GM23338 (cell line): ENCODE measurements around the gene VPS16. TPM values are rescaled to one million over a fixed set of nuclear protein-coding genes. Genes with fewer than 3 reads are reported as not detected.
"Not testable (repeated sequence)": the region's sequence is repeated elsewhere in the genome, so short reads cannot be mapped to it uniquely, and the experiment has no call there.

Experiments used
- ATAC-seq: fragments of 200-7000 bp; cut with Tn5 transposase; 3 replicates; pipeline ENCODE4 v1.9.1; 2020
- DNase-seq: peaks from one replicate; pipeline ENCODE4 v3.0.0-alpha.2; 2015; ENCODE audit warnings: low spot score
- H2AFZ ChIP-seq: fragments of 200-600 bp; sonication (generic); 2 replicates; pipeline ENCODE4 v1.8.0; 2016; ENCODE audit warnings: antibody characterized with exemption, mild to moderate bottlenecking, moderate library complexity
- H3F3A ChIP-seq: fragments of 200-600 bp; sonication (generic); replicated peaks from 2 replicates; pipeline ENCODE4 v1.8.0; 2017; ENCODE audit warnings: antibody characterized with exemption, mixed run types, low read depth
- H3K27ac ChIP-seq: fragments of 200-600 bp; sonication (generic); 2 replicates; pipeline ENCODE4 v1.6.1; 2016; ENCODE audit warnings: low read depth
- H3K27me3 ChIP-seq: fragments of 200-600 bp; sonication (generic); 2 replicates; pipeline ENCODE4 v1.8.0; 2016; ENCODE audit warnings: mild to moderate bottlenecking, mixed run types, moderate library complexity; ENCODE audit not compliant: insufficient read depth
- H3K36me3 ChIP-seq: fragments of 200-600 bp; sonication (generic); 2 replicates; pipeline ENCODE4 v1.8.0; 2016; ENCODE audit warnings: mild to moderate bottlenecking; ENCODE audit not compliant: insufficient read depth
- H3K4me1 ChIP-seq: fragments of 200-600 bp; sonication (generic); 2 replicates; pipeline ENCODE4 v1.8.0; 2016; ENCODE audit warnings: mild to moderate bottlenecking, moderate library complexity; ENCODE audit not compliant: insufficient read depth
- H3K4me2 ChIP-seq: fragments of 200-600 bp; sonication (generic); 2 replicates; pipeline ENCODE4 v1.7.1; 2017; ENCODE audit warnings: mixed run types
- H3K4me3 ChIP-seq: fragments of 200-600 bp; sonication (generic); 2 replicates; pipeline ENCODE4 v1.6.1; 2016; ENCODE audit warnings: mixed run types
- H3K79me2 ChIP-seq: fragments of 200-600 bp; sonication (generic); replicated peaks from 2 replicates; pipeline ENCODE4 v1.8.0; 2017; ENCODE audit warnings: mild to moderate bottlenecking; ENCODE audit not compliant: insufficient read depth
- H3K9me2 ChIP-seq: fragments of 200-600 bp; sonication (generic); 2 replicates; pipeline ENCODE4 v1.8.0; 2017; ENCODE audit not compliant: insufficient read depth
- H4K20me1 ChIP-seq: fragments of 200-600 bp; sonication (generic); replicated peaks from 2 replicates; pipeline ENCODE4 v1.8.0; 2017; ENCODE audit warnings: mild to moderate bottlenecking; ENCODE audit not compliant: insufficient read depth
- H3K27ac Mint-ChIP-seq: 2 replicates; pipeline ENCODE4 v1.8.0; 2020; ENCODE audit warnings: inconsistent platforms, mild to moderate bottlenecking, moderate library complexity, mixed read lengths
- H3K27me3 Mint-ChIP-seq: 3 replicates; pipeline ENCODE4 v1.8.0; 2022; ENCODE audit warnings: low read depth, mild to moderate bottlenecking, moderate library complexity, mixed read lengths, inconsistent platforms; ENCODE audit not compliant: insufficient read depth, poor library complexity
- H3K36me3 Mint-ChIP-seq: 3 replicates; pipeline ENCODE4 v1.8.0; 2021; ENCODE audit warnings: low read depth, mild to moderate bottlenecking, inconsistent platforms, moderate library complexity, mixed read lengths
- H3K4me1 Mint-ChIP-seq: 3 replicates; pipeline ENCODE4 v1.8.0; 2020; ENCODE audit warnings: mild to moderate bottlenecking, inconsistent platforms, mixed read lengths
- H3K4me3 Mint-ChIP-seq: 3 replicates; pipeline ENCODE4 v1.8.0; 2021; ENCODE audit warnings: moderate library complexity, mild to moderate bottlenecking, inconsistent platforms, mixed read lengths
- H3K9me3 Mint-ChIP-seq: 3 replicates; pipeline ENCODE4 v1.8.0; 2020; ENCODE audit warnings: moderate library complexity, mild to moderate bottlenecking, inconsistent platforms, mixed read lengths
- EZH2phosphoT487 ChIP-seq: fragments of 200-600 bp; sonication (generic); IDR thresholded peaks from one replicate; pipeline ENCODE4 v1.8.1; 2018; ENCODE audit warnings: antibody characterized with exemption; ENCODE audit not compliant: unreplicated experiment
- NANOG ChIP-seq: IDR thresholded peaks from 2 replicates; pipeline ENCODE4 v1.6.1; 2016; ENCODE audit warnings: antibody characterized with exemption, borderline replicate concordance
- STAT1 ChIP-seq: IDR thresholded peaks from one replicate; pipeline ENCODE4 v1.6.1; 2016; ENCODE audit warnings: antibody characterized with exemption; ENCODE audit not compliant: unreplicated experiment
- ZNF114 ChIP-seq: fragments of 250-450 bp; sonication (Bioruptor Pico); IDR thresholded peaks from 2 replicates; pipeline ENCODE4 v1.5.0; 2020; ENCODE audit warnings: mild to moderate bottlenecking, moderate library complexity
- polyA plus RNA-seq: library from polyadenylated mRNA; unstranded; fragments of >200 nt; fragmentation: Nextera tagmentation; extraction: Ambion mirVana; gene quantifications from 2 replicates; pipeline ENCODE4 v1.2.1, GENCODE V29; 2016
- total RNA-seq: library from RNA; depleted of rRNA; stranded (reverse); fragments of >200 nt; shearing (Covaris generic); gene quantifications from 2 replicates; pipeline ENCODE4 v1.2.3, GENCODE V29; 2014
- TF ChIP-seq, protein P1 (sequence below): fragments of 250-450 bp; sonication (Bioruptor Pico); IDR thresholded peaks from 2 replicates; pipeline ENCODE4 v1.5.0; 2020; ENCODE audit warnings: mild to moderate bottlenecking, moderate library complexity
- TF ChIP-seq, protein P2 (sequence below): IDR thresholded peaks from 2 replicates; pipeline ENCODE4 v1.6.1; 2016; ENCODE audit warnings: antibody characterized with exemption

VPS16 gene
- total and polyA plus RNA-seq, 2 experiments from 2014 or later, result 11.2 to 17.7 TPM

DNA sequence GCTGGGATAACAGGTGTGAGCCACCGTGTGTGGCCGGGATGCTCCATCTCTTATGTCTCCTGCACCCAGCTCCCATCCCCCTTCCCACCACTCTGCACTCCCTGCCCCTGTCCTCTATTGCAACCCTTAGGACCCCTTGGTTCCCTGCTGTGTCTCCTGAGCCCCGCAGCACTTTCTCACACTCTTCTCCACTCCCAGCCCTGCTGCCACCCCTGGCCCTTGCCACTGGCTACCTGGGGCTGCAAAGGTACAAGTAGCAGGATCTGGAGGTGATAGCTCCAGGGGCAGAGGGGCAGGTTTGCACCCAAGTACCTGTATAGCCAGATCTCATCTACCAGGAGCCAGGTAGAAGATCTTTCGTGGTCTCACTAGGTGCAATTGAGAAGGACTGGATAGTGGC, 33.5 kb upstream of the VPS16 start (continued):
- TF ChIP-seq, protein P1, sequence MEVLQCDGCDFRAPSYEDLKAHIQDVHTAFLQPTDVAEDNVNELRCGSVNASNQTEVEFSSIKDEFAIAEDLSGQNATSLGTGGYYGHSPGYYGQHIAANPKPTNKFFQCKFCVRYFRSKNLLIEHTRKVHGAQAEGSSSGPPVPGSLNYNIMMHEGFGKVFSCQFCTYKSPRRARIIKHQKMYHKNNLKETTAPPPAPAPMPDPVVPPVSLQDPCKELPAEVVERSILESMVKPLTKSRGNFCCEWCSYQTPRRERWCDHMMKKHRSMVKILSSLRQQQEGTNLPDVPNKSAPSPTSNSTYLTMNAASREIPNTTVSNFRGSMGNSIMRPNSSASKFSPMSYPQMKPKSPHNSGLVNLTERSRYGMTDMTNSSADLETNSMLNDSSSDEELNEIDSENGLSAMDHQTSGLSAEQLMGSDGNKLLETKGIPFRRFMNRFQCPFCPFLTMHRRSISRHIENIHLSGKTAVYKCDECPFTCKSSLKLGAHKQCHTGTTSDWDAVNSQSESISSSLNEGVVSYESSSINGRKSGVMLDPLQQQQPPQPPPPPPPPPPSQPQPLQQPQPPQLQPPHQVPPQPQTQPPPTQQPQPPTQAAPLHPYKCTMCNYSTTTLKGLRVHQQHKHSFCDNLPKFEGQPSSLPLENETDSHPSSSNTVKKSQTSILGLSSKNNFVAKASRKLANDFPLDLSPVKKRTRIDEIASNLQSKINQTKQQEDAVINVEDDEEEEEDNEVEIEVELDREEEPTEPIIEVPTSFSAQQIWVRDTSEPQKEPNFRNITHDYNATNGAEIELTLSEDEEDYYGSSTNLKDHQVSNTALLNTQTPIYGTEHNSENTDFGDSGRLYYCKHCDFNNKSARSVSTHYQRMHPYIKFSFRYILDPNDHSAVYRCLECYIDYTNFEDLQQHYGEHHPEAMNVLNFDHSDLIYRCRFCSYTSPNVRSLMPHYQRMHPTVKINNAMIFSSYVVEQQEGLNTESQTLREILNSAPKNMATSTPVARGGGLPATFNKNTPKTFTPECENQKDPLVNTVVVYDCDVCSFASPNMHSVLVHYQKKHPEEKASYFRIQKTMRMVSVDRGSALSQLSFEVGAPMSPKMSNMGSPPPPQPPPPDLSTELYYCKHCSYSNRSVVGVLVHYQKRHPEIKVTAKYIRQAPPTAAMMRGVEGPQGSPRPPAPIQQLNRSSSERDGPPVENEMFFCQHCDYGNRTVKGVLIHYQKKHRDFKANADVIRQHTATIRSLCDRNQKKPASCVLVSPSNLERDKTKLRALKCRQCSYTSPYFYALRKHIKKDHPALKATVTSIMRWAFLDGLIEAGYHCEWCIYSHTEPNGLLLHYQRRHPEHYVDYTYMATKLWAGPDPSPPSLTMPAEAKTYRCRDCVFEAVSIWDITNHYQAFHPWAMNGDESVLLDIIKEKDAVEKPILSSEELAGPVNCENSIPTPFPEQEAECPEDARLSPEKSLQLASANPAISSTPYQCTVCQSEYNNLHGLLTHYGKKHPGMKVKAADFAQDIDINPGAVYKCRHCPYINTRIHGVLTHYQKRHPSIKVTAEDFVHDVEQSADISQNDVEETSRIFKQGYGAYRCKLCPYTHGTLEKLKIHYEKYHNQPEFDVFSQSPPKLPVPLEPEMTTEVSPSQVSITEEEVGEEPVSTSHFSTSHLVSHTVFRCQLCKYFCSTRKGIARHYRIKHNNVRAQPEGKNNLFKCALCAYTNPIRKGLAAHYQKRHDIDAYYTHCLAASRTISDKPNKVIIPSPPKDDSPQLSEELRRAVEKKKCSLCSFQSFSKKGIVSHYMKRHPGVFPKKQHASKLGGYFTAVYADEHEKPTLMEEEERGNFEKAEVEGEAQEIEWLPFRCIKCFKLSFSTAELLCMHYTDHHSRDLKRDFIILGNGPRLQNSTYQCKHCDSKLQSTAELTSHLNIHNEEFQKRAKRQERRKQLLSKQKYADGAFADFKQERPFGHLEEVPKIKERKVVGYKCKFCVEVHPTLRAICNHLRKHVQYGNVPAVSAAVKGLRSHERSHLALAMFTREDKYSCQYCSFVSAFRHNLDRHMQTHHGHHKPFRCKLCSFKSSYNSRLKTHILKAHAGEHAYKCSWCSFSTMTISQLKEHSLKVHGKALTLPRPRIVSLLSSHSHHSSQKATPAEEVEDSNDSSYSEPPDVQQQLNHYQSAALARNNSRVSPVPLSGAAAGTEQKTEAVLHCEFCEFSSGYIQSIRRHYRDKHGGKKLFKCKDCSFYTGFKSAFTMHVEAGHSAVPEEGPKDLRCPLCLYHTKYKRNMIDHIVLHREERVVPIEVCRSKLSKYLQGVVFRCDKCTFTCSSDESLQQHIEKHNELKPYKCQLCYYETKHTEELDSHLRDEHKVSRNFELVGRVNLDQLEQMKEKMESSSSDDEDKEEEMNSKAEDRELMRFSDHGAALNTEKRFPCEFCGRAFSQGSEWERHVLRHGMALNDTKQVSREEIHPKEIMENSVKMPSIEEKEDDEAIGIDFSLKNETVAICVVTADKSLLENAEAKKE (CRISPR knock-in tag), result no peak

DNA sequence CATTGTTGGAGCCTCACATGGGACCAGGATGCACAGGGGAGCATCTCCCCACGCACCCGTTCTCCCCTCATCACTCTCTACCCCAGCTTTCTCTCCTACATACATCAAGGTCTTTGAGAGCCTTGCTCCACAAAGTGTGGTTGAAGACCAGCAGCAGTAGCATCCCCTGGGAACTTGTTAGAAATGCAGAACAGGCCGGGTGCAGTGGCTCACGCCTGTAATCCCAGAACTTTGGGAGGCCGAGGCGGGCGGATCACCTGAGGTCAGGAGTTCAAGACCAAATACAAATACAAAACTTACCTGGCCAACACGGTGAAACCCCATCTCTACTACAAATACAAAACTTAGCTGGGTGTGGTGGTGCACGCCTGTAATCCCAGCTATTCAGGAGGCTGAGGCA, 32.6 kb upstream of the VPS16 start:
- H4K20me1 ChIP-seq, H3K27ac Mint-ChIP-seq, H2AFZ ChIP-seq, H3K36me3 Mint-ChIP-seq, H3K9me2 ChIP-seq, H3K4me3 Mint-ChIP-seq, ATAC-seq, H3K27ac ChIP-seq, H3K36me3 ChIP-seq, H3K4me2 ChIP-seq, DNase-seq, H3K79me2 ChIP-seq, H3K9me3 Mint-ChIP-seq, H3F3A ChIP-seq, H3K4me3 ChIP-seq: not testable (repeated sequence)
- H3K27me3 Mint-ChIP-seq, result peaks cover 75% of the 10 kb centered on the region
- H3K4me1 Mint-ChIP-seq, result peaks cover 15% of the 10 kb centered on the region
- Histone ChIP-seq H3K27me3 (peaks cover 99% of the 10 kb centered on the region), H3K4me1 (peaks cover 20% of the 10 kb centered on the region)

DNA sequence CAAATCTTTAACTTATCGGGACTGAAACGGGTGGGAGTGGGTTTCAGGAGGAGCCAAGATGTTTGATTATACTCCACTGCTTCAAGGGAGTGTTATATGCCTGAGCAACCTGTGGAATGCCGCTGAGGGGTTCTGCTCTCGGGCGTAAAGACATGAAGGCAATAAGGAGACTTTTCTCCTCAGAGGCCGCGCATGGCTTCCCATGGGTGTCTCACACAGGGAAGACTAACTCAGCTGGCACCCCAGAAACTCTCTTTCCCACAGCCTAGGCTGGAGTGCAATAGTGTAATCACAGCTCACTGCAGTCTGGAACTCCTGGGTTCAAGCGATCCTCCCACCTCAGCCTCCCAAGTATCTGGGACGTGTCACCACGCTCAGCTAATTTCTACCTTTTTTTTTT, 30.9 kb upstream of the VPS16 start:
- Histone ChIP-seq H3K27me3 (peaks cover 83% of the 10 kb centered on the region), H3K4me1 (peaks cover 14% of the 10 kb centered on the region; the same call in 1 of the 2 replicates), H3F3A (no peaks in the 10 kb centered on the region), H3K4me3 (no peak overlapping the region), H3K79me2 (no peaks in the 10 kb centered on the region), H3K9me2 (no peaks in the 10 kb centered on the region), H3K36me3 (no peaks in the 10 kb centered on the region), H3K4me2 (no peak overlapping the region), H3K27ac (no peak overlapping the region), H2AFZ (no peak overlapping the region), H4K20me1 (no peaks in the 10 kb centered on the region)
- Mint-ChIP-seq H3K27me3 (peaks cover 57% of the 10 kb centered on the region), H3K36me3 (no peaks in the 10 kb centered on the region), H3K27ac (no peak overlapping the region), H3K4me3 (no peak overlapping the region), H3K9me3 (peaks cover 7% of the 10 kb centered on the region), H3K4me1 (peaks cover 10% of the 10 kb centered on the region)
- TF ChIP-seq NANOG, result no peak
- TF ChIP-seq STAT1, result no peak
- TF ChIP-seq ZNF114 (CRISPR knock-in tag), result no peak
- TF ChIP-seq, protein P2, sequence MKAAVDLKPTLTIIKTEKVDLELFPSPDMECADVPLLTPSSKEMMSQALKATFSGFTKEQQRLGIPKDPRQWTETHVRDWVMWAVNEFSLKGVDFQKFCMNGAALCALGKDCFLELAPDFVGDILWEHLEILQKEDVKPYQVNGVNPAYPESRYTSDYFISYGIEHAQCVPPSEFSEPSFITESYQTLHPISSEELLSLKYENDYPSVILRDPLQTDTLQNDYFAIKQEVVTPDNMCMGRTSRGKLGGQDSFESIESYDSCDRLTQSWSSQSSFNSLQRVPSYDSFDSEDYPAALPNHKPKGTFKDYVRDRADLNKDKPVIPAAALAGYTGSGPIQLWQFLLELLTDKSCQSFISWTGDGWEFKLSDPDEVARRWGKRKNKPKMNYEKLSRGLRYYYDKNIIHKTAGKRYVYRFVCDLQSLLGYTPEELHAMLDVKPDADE, result no peak
- TF ChIP-seq EZH2phosphoT487, result no peak
- ATAC-seq, result no peak
- DNase-seq, result no peak
